Astrocyte of the spinal cord (primary cell): Measurements from ENCODE around the gene TEK.

Source experiments
- DNase-seq: peaks from one replicate; pipeline ENCODE4 v3.0.0; 2011; ENCODE audit warnings: low read depth, low spot score
- H3K4me3 ChIP-seq: 2 replicates; pipeline ENCODE4 v1.5.1; 2011; ENCODE audit warnings: low read depth, mild to moderate bottlenecking, low read length, moderate library complexity
- in situ Hi-C: cut with HindIII; loops from 2 replicates; pipeline ENCODE4 v1.10.0; 2017; ENCODE audit warnings: low sequenced_read_pairs
- TF ChIP-seq, protein P1 (sequence below): IDR thresholded peaks from 2 replicates; pipeline ENCODE4 v1.5.1; 2012; ENCODE audit warnings: low read depth, mild to moderate bottlenecking, low read length, inconsistent platforms

The TEK gene

DNA sequence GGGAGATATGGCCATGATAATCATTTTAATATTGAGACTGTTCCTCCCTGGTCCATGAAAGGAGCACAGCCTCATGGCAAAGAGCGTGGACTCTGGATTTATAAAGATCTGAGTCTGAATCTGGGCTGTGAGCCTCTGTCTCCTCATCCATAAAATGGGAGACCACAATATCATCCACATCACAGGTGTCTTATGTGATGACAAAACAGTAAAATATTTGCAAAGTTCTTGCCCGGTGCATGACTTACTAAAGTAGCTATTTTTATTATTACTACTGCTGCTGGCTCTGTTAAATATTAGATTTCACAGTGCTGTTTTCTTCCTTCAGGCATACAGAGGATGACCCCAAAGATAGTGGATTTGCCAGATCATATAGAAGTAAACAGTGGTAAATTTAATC, 74.1 kb downstream of the TEK start:
- TF ChIP-seq, protein P1, sequence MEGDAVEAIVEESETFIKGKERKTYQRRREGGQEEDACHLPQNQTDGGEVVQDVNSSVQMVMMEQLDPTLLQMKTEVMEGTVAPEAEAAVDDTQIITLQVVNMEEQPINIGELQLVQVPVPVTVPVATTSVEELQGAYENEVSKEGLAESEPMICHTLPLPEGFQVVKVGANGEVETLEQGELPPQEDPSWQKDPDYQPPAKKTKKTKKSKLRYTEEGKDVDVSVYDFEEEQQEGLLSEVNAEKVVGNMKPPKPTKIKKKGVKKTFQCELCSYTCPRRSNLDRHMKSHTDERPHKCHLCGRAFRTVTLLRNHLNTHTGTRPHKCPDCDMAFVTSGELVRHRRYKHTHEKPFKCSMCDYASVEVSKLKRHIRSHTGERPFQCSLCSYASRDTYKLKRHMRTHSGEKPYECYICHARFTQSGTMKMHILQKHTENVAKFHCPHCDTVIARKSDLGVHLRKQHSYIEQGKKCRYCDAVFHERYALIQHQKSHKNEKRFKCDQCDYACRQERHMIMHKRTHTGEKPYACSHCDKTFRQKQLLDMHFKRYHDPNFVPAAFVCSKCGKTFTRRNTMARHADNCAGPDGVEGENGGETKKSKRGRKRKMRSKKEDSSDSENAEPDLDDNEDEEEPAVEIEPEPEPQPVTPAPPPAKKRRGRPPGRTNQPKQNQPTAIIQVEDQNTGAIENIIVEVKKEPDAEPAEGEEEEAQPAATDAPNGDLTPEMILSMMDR = no peak
- in situ Hi-C loops = no loop called here
- DNase-seq = no peak
- H3K4me3 ChIP-seq = no peak overlapping the region

GRCh38 chr9:27183701-27184100, 74.7 kb downstream of the TEK start:
- no peak for DNase-seq
- in situ Hi-C loops = no loop called here
- TF ChIP-seq, protein P1 = no peak
- H3K4me3 ChIP-seq = no peak overlapping the region

DNA sequence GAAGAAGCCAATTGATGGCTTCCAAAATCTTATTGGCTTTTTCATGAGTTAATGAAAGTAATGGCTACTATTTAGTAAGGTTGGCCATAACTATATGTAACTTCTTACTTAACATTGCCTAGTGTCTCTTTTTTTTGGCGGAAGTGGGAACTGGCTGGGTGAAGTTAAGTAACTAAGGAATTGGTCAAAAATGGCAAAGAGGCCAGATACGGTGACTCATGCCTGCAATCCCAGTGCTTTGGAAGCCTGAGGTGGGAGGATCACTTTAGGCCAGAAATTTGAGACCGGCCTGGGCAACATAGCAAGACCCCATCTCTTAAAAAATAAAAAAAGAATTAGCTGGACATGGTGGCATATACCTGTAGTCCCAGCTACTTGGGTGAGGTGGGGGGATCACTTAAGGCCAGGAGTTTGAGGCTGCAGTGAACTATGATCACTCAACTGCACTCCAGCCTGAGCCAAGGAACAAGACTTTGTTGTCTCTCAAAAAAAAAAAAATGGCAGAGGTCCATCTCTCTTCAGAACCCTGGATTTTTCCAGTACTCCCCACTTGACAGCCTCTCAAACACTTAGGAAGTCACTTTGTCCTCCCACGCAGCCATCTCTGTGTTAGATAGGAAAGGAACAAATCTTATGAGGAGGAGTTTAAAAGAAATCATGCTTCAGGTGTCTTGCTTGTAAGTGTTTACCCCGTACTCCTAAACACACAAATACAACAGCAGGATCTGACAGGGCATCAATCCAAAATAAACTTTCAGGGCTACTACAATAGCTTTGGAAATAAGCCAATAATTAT, 75.7 kb downstream of the TEK start:
- TF ChIP-seq, protein P1 = no peak
- peak; percentile 87 for DNase-seq

GRCh38 chr9:27188426-27188825, 79.4 kb downstream of the TEK start:
- in situ Hi-C loops = no loop called here
- DNase-seq = no peak
- TF ChIP-seq, protein P1 = no peak
- no peak overlapping the region for H3K4me3 ChIP-seq

More for the DNA sequence above, 75.7 kb downstream of the TEK start:
- H3K4me3 ChIP-seq = no peak overlapping the region
- in situ Hi-C loops = no loop called here

DNA sequence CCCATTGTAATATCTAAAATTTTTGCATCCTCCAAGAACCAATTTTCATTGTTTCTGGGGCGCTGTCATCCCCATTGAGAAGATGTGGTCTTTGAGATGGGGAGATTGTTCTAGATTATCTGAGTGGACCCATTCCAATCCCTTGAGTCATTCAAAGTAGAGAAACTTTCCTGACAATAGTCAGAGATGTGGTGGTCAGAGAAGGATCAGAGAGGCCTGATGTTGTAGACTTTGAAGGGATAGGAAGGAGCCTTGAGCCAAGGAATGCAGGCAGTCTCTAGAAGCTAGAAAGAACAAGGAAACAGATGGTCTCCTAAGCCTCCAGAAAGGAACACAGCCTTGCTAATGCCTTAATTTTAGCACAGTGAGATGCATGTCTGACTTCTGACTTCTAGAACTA, 80.4 kb downstream of the TEK start:
- no peak overlapping the region for H3K4me3 ChIP-seq
- DNase-seq = no peak
- TF ChIP-seq, protein P1 = no peak
- in situ Hi-C loops = no loop called here

DNA sequence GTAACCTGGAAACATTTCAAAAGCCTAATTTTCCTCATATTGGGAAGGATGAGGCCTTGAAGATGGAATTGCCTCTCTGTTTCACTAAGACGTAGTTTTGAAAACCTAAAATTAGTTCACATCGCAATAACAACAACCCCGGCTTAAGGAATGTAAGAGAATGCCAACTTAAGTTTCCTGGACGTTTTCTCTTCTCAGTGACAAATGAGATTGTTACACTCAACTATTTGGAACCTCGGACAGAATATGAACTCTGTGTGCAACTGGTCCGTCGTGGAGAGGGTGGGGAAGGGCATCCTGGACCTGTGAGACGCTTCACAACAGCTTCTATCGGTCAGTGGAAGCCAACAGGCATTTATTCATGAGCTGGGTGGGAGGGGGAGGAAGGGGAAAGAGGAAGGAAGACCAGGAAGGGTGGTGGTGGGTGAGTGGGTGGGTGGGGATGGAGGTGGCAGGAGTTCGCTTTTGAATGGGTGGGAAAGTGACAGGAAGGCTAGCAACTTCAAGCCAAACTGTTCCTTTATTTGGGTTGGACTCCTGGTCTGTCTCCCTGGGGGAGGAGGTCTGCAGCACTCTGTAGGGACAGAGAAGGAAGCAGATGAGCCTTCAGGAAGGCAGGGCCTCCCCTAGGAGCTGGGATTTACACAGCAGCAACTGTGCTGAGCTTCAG, 83.4 kb downstream of the TEK start:
- TF ChIP-seq, protein P1 = no peak
- H3K4me3 ChIP-seq = no peak overlapping the region
- in situ Hi-C loops = no loop called here
- DNase-seq = no peak
